IMR-90 (cell line): Measurements from ENCODE around the gene PRR19. TPM values are rescaled to one million over a fixed set of nuclear protein-coding genes. Genes with fewer than 3 reads are reported as not detected.

Source experiments
- ATAC-seq: fragments of 200-7000 bp; cut with Tn5 transposase; 2 replicates; pipeline ENCODE4 v1.9.1; 2020; ENCODE audit warnings: low read depth, mild to moderate bottlenecking, moderate library complexity
- BruUV-seq: library from RNA; stranded (reverse); fragments of 400-500 nt; replicated peaks from 2 replicates; lab custom pipeline; 2021; lab: Mats Ljungman, UMichigan
- CTCF ChIA-PET: fragments of 300-600 bp; formaldehyde crosslinking; extraction: SDS; loops from one replicate; lab custom pipeline; 2021; ENCODE audit warnings: antibody characterized with exemption; lab: Yijun Ruan, JAX
- POLR2A ChIA-PET: fragments of 300-600 bp; sonication (Branson Sonifier 250); formaldehyde crosslinking; loops from one replicate; lab custom pipeline; 2022; ENCODE audit warnings: antibody characterized with exemption; ENCODE audit not compliant: unreplicated experiment; lab: Charles Lee
- DNase-seq: peaks from one replicate; pipeline ENCODE4 v3.0.0; 2013
- H2AFZ ChIP-seq: replicated peaks from 2 replicates; pipeline ENCODE3; 2013; ENCODE audit warnings: low read length, mild to moderate bottlenecking; ENCODE audit not compliant: poor library complexity
- H2AK5ac ChIP-seq: 2 replicates; pipeline ENCODE4 v1.6.1; 2013; ENCODE audit warnings: low read depth, low read length, inconsistent platforms
- H2AK9ac ChIP-seq: replicated peaks from 2 replicates; pipeline ENCODE3; 2013; ENCODE audit warnings: mild to moderate bottlenecking, low read depth, low read length, moderate library complexity; ENCODE audit not compliant: poor library complexity
- H2BK120ac ChIP-seq: 2 replicates; pipeline ENCODE4 v1.6.1; 2013; ENCODE audit warnings: low read depth, low read length, inconsistent platforms
- H2BK15ac ChIP-seq: 3 replicates; pipeline ENCODE4 v1.6.1; 2013; ENCODE audit warnings: low read depth, low read length, inconsistent platforms
- H2BK20ac ChIP-seq: 2 replicates; pipeline ENCODE4 v1.6.1; 2013; ENCODE audit warnings: low read depth, mild to moderate bottlenecking, inconsistent platforms, low read length, moderate library complexity
- H2BK5ac ChIP-seq: 2 replicates; pipeline ENCODE4 v1.6.1; 2013; ENCODE audit warnings: mild to moderate bottlenecking, low read depth, low read length, inconsistent platforms; ENCODE audit not compliant: poor library complexity, severe bottlenecking
- H3K14ac ChIP-seq: replicated peaks from 2 replicates; pipeline ENCODE4 v1.6.1; 2013; ENCODE audit warnings: low read depth, low read length, inconsistent platforms
- H3K18ac ChIP-seq: 2 replicates; pipeline ENCODE4 v1.6.1; 2013; ENCODE audit warnings: low read depth, low read length, control low read depth
- H3K23ac ChIP-seq: 2 replicates; pipeline ENCODE4 v1.6.1; 2013; ENCODE audit warnings: low read depth, low read length, inconsistent platforms
- H3K27ac ChIP-seq: 2 replicates; pipeline ENCODE4 v1.5.1; 2013; ENCODE audit warnings: mild to moderate bottlenecking, control low read depth, low read length; ENCODE audit not compliant: insufficient read depth
- H3K27me3 ChIP-seq: 2 replicates; pipeline ENCODE4 v1.6.1; 2013; ENCODE audit warnings: low read length; ENCODE audit not compliant: control insufficient read depth, insufficient read depth
- H3K36me3 ChIP-seq: 2 replicates; pipeline ENCODE4 v1.6.1; 2013; ENCODE audit warnings: low read length, mixed read lengths; ENCODE audit not compliant: control insufficient read depth, insufficient read depth
- H3K4ac ChIP-seq: 2 replicates; pipeline ENCODE4 v1.6.1; 2013; ENCODE audit warnings: low read depth, low read length, inconsistent platforms
- H3K4me1 ChIP-seq: 2 replicates; pipeline ENCODE4 v1.6.1; 2013; ENCODE audit warnings: low read length, mixed read lengths; ENCODE audit not compliant: control insufficient read depth, insufficient read depth
- H3K4me2 ChIP-seq: 2 replicates; pipeline ENCODE4 v1.6.1; 2013; ENCODE audit warnings: low read depth, mild to moderate bottlenecking, control low read depth, low read length, moderate library complexity
- H3K4me3 ChIP-seq: 2 replicates; pipeline ENCODE4 v1.5.1; 2013; ENCODE audit warnings: low read depth, mild to moderate bottlenecking, control low read depth, low read length, moderate library complexity; ENCODE audit not compliant: insufficient read depth
- H3K56ac ChIP-seq: 2 replicates; pipeline ENCODE4 v1.6.1; 2013; ENCODE audit warnings: low read length, inconsistent platforms; ENCODE audit not compliant: insufficient read depth; ENCODE audit errors: extremely low read depth
- H3K79me1 ChIP-seq, 2 experiments: 2 replicates each; pipeline ENCODE4 v1.6.1; 2013; ENCODE audit warnings: low read length in 2 of 2, inconsistent platforms in 1 of 2, low read depth in 1 of 2
- H3K9ac ChIP-seq: 2 replicates; pipeline ENCODE4 v1.6.1; 2013; ENCODE audit warnings: low read depth, low read length, control low read depth
- H3K9me1 ChIP-seq: 2 replicates; pipeline ENCODE4 v1.6.1; 2013; ENCODE audit warnings: low read length, inconsistent platforms; ENCODE audit not compliant: insufficient read depth
- H3K9me3 ChIP-seq: 2 replicates; pipeline ENCODE4 v1.6.1; 2013; ENCODE audit warnings: low read length; ENCODE audit not compliant: control insufficient read depth, insufficient read depth
- H4K20me1 ChIP-seq: 2 replicates; pipeline ENCODE4 v1.6.1; 2013; ENCODE audit warnings: low read length, inconsistent platforms; ENCODE audit not compliant: insufficient read depth
- H4K5ac ChIP-seq: 2 replicates; pipeline ENCODE4 v1.6.1; 2013; ENCODE audit warnings: mild to moderate bottlenecking, low read depth, low read length, control low read depth
- H4K8ac ChIP-seq, 2 experiments: 2 replicates each; pipeline ENCODE4 v1.6.1; 2013; ENCODE audit warnings: low read depth in 2 of 2, low read length in 2 of 2, control low read depth in 1 of 2, inconsistent platforms in 1 of 2
- H4K91ac ChIP-seq: 2 replicates; pipeline ENCODE4 v1.6.1; 2013; ENCODE audit warnings: low read depth, low read length, inconsistent platforms; ENCODE audit not compliant: insufficient read depth
- CHD1 ChIP-seq: IDR thresholded peaks from 2 replicates; pipeline ENCODE4 v1.6.1; 2012; ENCODE audit warnings: low read depth, low read length, improper control_type of control experiment
- ELK1 ChIP-seq: fragments of 150-350 bp; IDR thresholded peaks from 2 replicates; pipeline ENCODE4 v1.6.1; 2016; ENCODE audit warnings: low read depth, mild to moderate bottlenecking, low read length, moderate library complexity, borderline replicate concordance
- FOS ChIP-seq: fragments of 150-350 bp; IDR thresholded peaks from 2 replicates; pipeline ENCODE4 v1.6.1; 2016; ENCODE audit warnings: low read depth, low read length
- MAFK ChIP-seq: IDR thresholded peaks from 2 replicates; pipeline ENCODE4 v1.6.1; 2012; ENCODE audit warnings: low read depth, low read length, improper control_type of control experiment
- MAZ ChIP-seq: IDR thresholded peaks from 2 replicates; pipeline ENCODE4 v1.6.1; 2012; ENCODE audit warnings: low read depth, mild to moderate bottlenecking, low read length, improper control_type of control experiment, moderate library complexity, borderline replicate concordance
- MXI1 ChIP-seq: IDR thresholded peaks from 2 replicates; pipeline ENCODE4 v1.6.1; 2012; ENCODE audit warnings: low read depth, mild to moderate bottlenecking, low read length, moderate library complexity, borderline replicate concordance
- NFE2L2 ChIP-seq: fragments of 150-350 bp; IDR thresholded peaks from 2 replicates; pipeline ENCODE4 v1.6.1; 2016; ENCODE audit warnings: low read depth, mild to moderate bottlenecking, low read length
- POLR2A ChIP-seq: IDR thresholded peaks from 2 replicates; pipeline ENCODE4 v1.6.1; 2012; ENCODE audit warnings: mild to moderate bottlenecking, low read depth, low read length
- RAD21 ChIP-seq: IDR thresholded peaks from 2 replicates; pipeline ENCODE4 v1.6.1; 2012; ENCODE audit warnings: low read length, improper control_type of control experiment
- RCOR1 ChIP-seq: IDR thresholded peaks from 2 replicates; pipeline ENCODE4 v1.6.1; 2012; ENCODE audit warnings: mild to moderate bottlenecking, low read length, improper control_type of control experiment; ENCODE audit not compliant: insufficient replicate concordance
- SMC3 ChIP-seq: fragments of 150-350 bp; IDR thresholded peaks from 2 replicates; pipeline ENCODE4 v1.6.1; 2016; ENCODE audit warnings: low read depth, mild to moderate bottlenecking, antibody characterized with exemption, low read length, moderate library complexity
- WGBS, 2 experiments: methylation state at CpG; one replicate each; pipeline versions ENCODE4 v1.1.5 to v1.1.7; 2013; ENCODE audit warnings: missing lambda C conversion rate in 2 of 2; ENCODE audit not compliant: insufficient read length in 1 of 2; ENCODE audit errors: extremely low coverage in 2 of 2; 5-methylcytosine and 5-hydroxymethylcytosine counted together
- dilution Hi-C: fragments of 300-500 bp; cut with HindIII; formaldehyde crosslinking; loops from one replicate; pipeline ENCODE4 v1.14.3; 2018; ENCODE audit warnings: low sequenced_read_pairs; ENCODE audit not compliant: unreplicated experiment
- in situ Hi-C: fragments of 300-500 bp; cut with MboI; formaldehyde crosslinking; loops from 3 replicates; pipeline ENCODE4 v1.14.3; 2019; ENCODE audit warnings: low sequenced_read_pairs, inconsistent platforms, mixed read lengths
- intact Hi-C: fragments of 100-400 bp; cut with micrococcal nuclease; formaldehyde crosslinking; loops from 2 replicates; pipeline ENCODE4 v1.10.0; 2022
- polyA plus RNA-seq, 3 experiments: library from polyadenylated mRNA; depleted of rRNA; stranded (reverse); fragments of >200 nt; gene quantifications; 2 replicates each; pipeline ENCODE4 v1.2.3, GENCODE V29; 2012; ENCODE audit warnings: low replicate concordance in 1 of 3
- total RNA-seq: library from RNA; depleted of rRNA; stranded (reverse); fragments of >200 nt; gene quantifications from 2 replicates; pipeline ENCODE4 v1.2.3, GENCODE V29; 2012
- TF ChIP-seq, protein P1 (sequence below): fragments of 150-350 bp; IDR thresholded peaks from 2 replicates; pipeline ENCODE4 v1.6.1; 2017; ENCODE audit warnings: mild to moderate bottlenecking, antibody characterized with exemption, low read length, low read depth
- TF ChIP-seq, protein P2 (sequence below): conservative IDR thresholded peaks from 2 replicates; pipeline ENCODE4 v1.5.1; 2012; ENCODE audit warnings: mild to moderate bottlenecking, low read depth, low read length, improper control_type of control experiment

PRR19 gene
- total and polyA plus RNA-seq, 2 of the 4 experiments (the other 2 are of a cell fraction): 0.36 to 1.6 TPM

- Histone ChIP-seq H3K4me1 (peaks cover 3% of the 10 kb centered on the region), H3K9me3 (no peaks in the 10 kb centered on the region), H3K36me3 (no peaks in the 10 kb centered on the region), H3K27ac (no peak overlapping the region), H3K23ac (no peak overlapping the region), H3K9me1 (peaks cover 10% of the 10 kb centered on the region), H3K4me3 (no peak overlapping the region), H2AFZ (peak overlapping the region; percentile 17), H4K8ac (no peak overlapping the region), H2BK120ac (no peak overlapping the region), H2BK5ac (no peak overlapping the region), H2BK15ac (no peak overlapping the region), H3K4me2 (no peak overlapping the region), H3K4ac (no peak overlapping the region), H4K91ac (no peak overlapping the region), H2AK9ac (no peak overlapping the region), H3K56ac (no peak overlapping the region), H4K5ac (no peak overlapping the region), H3K79me1 (no peaks in the 10 kb centered on the region), H2BK20ac (no peak overlapping the region), H4K20me1 (no peaks in the 10 kb centered on the region; the same call in 1 of the 2 replicates), H2AK5ac (no peak overlapping the region), H3K9ac (no peak overlapping the region), H3K18ac (no peak overlapping the region), H3K27me3 (peaks cover 24% of the 10 kb centered on the region), H3K14ac (no peak overlapping the region)
- dilution Hi-C loops (no loop called here), intact Hi-C loops (no loop called here), in situ Hi-C loops (no loop called here)
- POLR2A ChIA-PET: no interaction called here
- no peak for TF ChIP-seq NFE2L2
- no peak for TF ChIP-seq CHD1
- TF ChIP-seq, protein P1, sequence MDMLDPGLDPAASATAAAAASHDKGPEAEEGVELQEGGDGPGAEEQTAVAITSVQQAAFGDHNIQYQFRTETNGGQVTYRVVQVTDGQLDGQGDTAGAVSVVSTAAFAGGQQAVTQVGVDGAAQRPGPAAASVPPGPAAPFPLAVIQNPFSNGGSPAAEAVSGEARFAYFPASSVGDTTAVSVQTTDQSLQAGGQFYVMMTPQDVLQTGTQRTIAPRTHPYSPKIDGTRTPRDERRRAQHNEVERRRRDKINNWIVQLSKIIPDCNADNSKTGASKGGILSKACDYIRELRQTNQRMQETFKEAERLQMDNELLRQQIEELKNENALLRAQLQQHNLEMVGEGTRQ: no peak
- TF ChIP-seq, protein P2, sequence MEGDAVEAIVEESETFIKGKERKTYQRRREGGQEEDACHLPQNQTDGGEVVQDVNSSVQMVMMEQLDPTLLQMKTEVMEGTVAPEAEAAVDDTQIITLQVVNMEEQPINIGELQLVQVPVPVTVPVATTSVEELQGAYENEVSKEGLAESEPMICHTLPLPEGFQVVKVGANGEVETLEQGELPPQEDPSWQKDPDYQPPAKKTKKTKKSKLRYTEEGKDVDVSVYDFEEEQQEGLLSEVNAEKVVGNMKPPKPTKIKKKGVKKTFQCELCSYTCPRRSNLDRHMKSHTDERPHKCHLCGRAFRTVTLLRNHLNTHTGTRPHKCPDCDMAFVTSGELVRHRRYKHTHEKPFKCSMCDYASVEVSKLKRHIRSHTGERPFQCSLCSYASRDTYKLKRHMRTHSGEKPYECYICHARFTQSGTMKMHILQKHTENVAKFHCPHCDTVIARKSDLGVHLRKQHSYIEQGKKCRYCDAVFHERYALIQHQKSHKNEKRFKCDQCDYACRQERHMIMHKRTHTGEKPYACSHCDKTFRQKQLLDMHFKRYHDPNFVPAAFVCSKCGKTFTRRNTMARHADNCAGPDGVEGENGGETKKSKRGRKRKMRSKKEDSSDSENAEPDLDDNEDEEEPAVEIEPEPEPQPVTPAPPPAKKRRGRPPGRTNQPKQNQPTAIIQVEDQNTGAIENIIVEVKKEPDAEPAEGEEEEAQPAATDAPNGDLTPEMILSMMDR: no peak
- no peak for TF ChIP-seq MXI1
- TF ChIP-seq FOS: no peak
- no peak for TF ChIP-seq RCOR1
- TF ChIP-seq POLR2A: no peak
- TF ChIP-seq MAZ: no peak
- no peak for TF ChIP-seq RAD21
- TF ChIP-seq MAFK: no peak
- TF ChIP-seq SMC3: no peak
- no peak for TF ChIP-seq ELK1
- CTCF ChIA-PET: no interaction called here
- BruUV-seq: no TSS peak
- ATAC-seq: no peak
- 80% methylated on average over 3 of the region's 5 CpGs; no CpG with 5 or more reads in 1 of the 2 experiments for WGBS, 2 experiments
- DNase-seq: no peak
These were observed 10.4 kb downstream of the PRR19 start for GRCh38 chr19:42312370-42312769.
